Measurements from ENCODE around the gene LRMDA.

The LRMDA gene

GRCh38 chr10:75648854-75649253 lies 217.4 kb downstream of the LRMDA start:
- DNase-seq, result no peak

- DNase-seq, result no peak
Observed at GRCh38 chr10:75649466-75649865, 218.0 kb downstream of the LRMDA start.

GRCh38 chr10:75650648-75651047 lies 219.2 kb downstream of the LRMDA start:
- DNase-seq, result no peak

GRCh38 chr10:75651417-75651816 lies 220.0 kb downstream of the LRMDA start:
- DNase-seq, result no peak

- no peak for DNase-seq
Observed at GRCh38 chr10:75652146-75652740, 220.8 kb downstream of the LRMDA start.

GRCh38 chr10:75653761-75654160 lies 222.3 kb downstream of the LRMDA start:
- DNase-seq, result no peak

- DNase-seq, result no peak
Observed at GRCh38 chr10:75654171-75654771, 222.8 kb downstream of the LRMDA start.

GRCh38 chr10:75654772-75655171 lies 223.3 kb downstream of the LRMDA start:
- DNase-seq, result no peak

GRCh38 chr10:75655791-75656451 lies 224.5 kb downstream of the LRMDA start:
- DNase-seq, result no peak

- DNase-seq, result no peak
Observed at GRCh38 chr10:75657351-75657750, 225.9 kb downstream of the LRMDA start.

- DNase-seq, result no peak
Observed at GRCh38 chr10:75658036-75658435, 226.6 kb downstream of the LRMDA start.

GRCh38 chr10:75658496-75658895 lies 227.1 kb downstream of the LRMDA start:
- DNase-seq, result no peak

GRCh38 chr10:75658915-75659314 lies 227.5 kb downstream of the LRMDA start:
- no peak for DNase-seq

GRCh38 chr10:75660823-75661222 lies 229.4 kb downstream of the LRMDA start:
- no peak for DNase-seq

- DNase-seq, result no peak
Observed at GRCh38 chr10:75662715-75663114, 231.3 kb downstream of the LRMDA start.

GRCh38 chr10:75663947-75664664 lies 232.7 kb downstream of the LRMDA start:
- DNase-seq, result no peak

GRCh38 chr10:75664968-75665367 lies 233.5 kb downstream of the LRMDA start:
- DNase-seq, result no peak

- no peak for DNase-seq
Observed at GRCh38 chr10:75665707-75666106, 234.3 kb downstream of the LRMDA start.

GRCh38 chr10:75672111-75672671 lies 240.8 kb downstream of the LRMDA start:
- DNase-seq, result no peak

- DNase-seq, result no peak
Observed at GRCh38 chr10:75672842-75673241, 241.4 kb downstream of the LRMDA start.

- DNase-seq, result no peak
Observed at GRCh38 chr10:75677541-75677940, 246.1 kb downstream of the LRMDA start.

- no peak for DNase-seq
Observed at GRCh38 chr10:75678527-75678926, 247.1 kb downstream of the LRMDA start.

GRCh38 chr10:75679536-75679935 lies 248.1 kb downstream of the LRMDA start:
- no peak for DNase-seq

GRCh38 chr10:75681334-75681733 lies 249.9 kb downstream of the LRMDA start:
- DNase-seq, result no peak
